Measurements from ENCODE around the gene NKTR. TPM values are rescaled to one million over a fixed set of nuclear protein-coding genes. Genes with fewer than 3 reads are reported as not detected.
A peak's percentile ranks its signal among the peaks of the same experiment; 100 is the strongest.
"Not testable (repeated sequence)": the region's sequence is repeated elsewhere in the genome, so short reads cannot be mapped to it uniquely, and the experiment has no call there.

The NKTR gene
- total RNA-seq (2021) (44.8 and 53.1 TPM in 2 replicates), Bru-seq, nascent RNA (percentile 91 among the genes with signal in this experiment), BruChase-seq, experiment 1, labeled RNA remaining after a 2-hour chase (percentile 98 among the genes with signal in this experiment), BruChase-seq, experiment 2, labeled RNA remaining after a 6-hour chase (percentile 92 among the genes with signal in this experiment)
- long read RNA-seq, full-length matches to known transcripts = 4 of 11 reads
- long read RNA-seq, partial matches to known transcripts = 3 of 11 reads
- long read RNA-seq, other reads (novel, unspliced or antisense) = 4 of 11 reads

- Histone ChIP-seq H3K27ac (ENCODE audit: low read depth, low read length, poor library complexity, severe bottlenecking) (peak within 1 kb of the TSS; percentile 87), H3K36me3 (ENCODE audit: insufficient read depth, low read length, poor library complexity, severe bottlenecking) (no peaks in the 10 kb centered on the region), H3K27me3 (replicated peaks; ENCODE audit: insufficient read depth, low read depth, low read length, poor library complexity) (no peaks in the 10 kb centered on the region), H3K9me3 (ENCODE audit: low read depth, low read length, poor library complexity, severe bottlenecking) (no peaks in the 10 kb centered on the region), H3K4me3 (ENCODE audit: low read depth, low read length, poor library complexity, severe bottlenecking) (peak within 1 kb of the TSS; percentile 74), H3K4me1 (ENCODE audit: insufficient read depth, low read length, poor library complexity, severe bottlenecking) (no peaks in the 10 kb centered on the region)
- CTCF ChIA-PET = no interaction called here
- BruUV-seq (replicated peaks) = no TSS peak
- TF ChIP-seq, protein P1, sequence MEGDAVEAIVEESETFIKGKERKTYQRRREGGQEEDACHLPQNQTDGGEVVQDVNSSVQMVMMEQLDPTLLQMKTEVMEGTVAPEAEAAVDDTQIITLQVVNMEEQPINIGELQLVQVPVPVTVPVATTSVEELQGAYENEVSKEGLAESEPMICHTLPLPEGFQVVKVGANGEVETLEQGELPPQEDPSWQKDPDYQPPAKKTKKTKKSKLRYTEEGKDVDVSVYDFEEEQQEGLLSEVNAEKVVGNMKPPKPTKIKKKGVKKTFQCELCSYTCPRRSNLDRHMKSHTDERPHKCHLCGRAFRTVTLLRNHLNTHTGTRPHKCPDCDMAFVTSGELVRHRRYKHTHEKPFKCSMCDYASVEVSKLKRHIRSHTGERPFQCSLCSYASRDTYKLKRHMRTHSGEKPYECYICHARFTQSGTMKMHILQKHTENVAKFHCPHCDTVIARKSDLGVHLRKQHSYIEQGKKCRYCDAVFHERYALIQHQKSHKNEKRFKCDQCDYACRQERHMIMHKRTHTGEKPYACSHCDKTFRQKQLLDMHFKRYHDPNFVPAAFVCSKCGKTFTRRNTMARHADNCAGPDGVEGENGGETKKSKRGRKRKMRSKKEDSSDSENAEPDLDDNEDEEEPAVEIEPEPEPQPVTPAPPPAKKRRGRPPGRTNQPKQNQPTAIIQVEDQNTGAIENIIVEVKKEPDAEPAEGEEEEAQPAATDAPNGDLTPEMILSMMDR (conservative IDR thresholded peaks at IDR 0.05; ENCODE audit: low read depth, low read length) = no peak
- TF ChIP-seq EZH2 (IDR thresholded peaks at IDR 0.05; ENCODE audit: borderline replicate concordance, low read depth, low read length, poor library complexity, severe bottlenecking) = no peak
- peak; percentile 94 for DNase-seq (ENCODE audit: low spot score)
- POLR2A ChIA-PET (ENCODE audit: low non-redundant PET) = no interaction called here
- intact Hi-C loops (cut with micrococcal nuclease; ENCODE audit: unreplicated experiment) = no loop called here
These were observed at the start of gene NKTR for GRCh38 chr3:42600111-42600957. Gene NKTR, plus strand, starts transcription at chr3:42600686. Its CDS starts 321 bp downstream, at chr3:42601007.

DNA sequence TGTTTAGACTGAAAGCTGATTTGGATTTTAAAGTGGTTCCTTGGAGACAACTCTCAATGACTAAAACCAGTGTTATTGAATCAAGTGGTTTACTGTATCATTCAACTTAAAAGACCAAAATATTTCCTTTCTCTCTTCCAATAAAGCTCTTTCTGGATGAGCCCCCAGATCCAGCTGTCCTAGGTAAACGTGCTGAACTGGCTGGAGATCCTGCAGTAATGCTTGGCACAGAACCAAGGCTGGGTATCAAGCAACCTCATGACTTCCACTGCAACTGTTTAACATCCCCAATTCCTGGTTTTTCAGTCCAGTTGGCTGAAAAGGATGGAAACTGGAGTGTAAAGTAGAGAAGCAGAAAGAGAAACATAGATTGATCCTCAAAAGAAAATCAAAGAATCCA is 47.7 kb upstream of the NKTR start:
- H3K27ac ChIP-seq (ENCODE audit: low read depth, low read length, poor library complexity, severe bottlenecking) = no peak overlapping the region
- TF ChIP-seq, protein P1 (conservative IDR thresholded peaks at IDR 0.05; ENCODE audit: low read depth, low read length) = no peak
- no peak for TF ChIP-seq EZH2 (IDR thresholded peaks at IDR 0.05; ENCODE audit: borderline replicate concordance, low read depth, low read length, poor library complexity, severe bottlenecking)
- H3K36me3 ChIP-seq (ENCODE audit: insufficient read depth, low read length, poor library complexity, severe bottlenecking) = peaks cover 8% of the 10 kb centered on the region
- DNase-seq (ENCODE audit: low spot score) = no peak
- intact Hi-C loops (cut with micrococcal nuclease; ENCODE audit: unreplicated experiment) = no loop called here
- H3K9me3 ChIP-seq (ENCODE audit: low read depth, low read length, poor library complexity, severe bottlenecking) = no peaks in the 10 kb centered on the region
- ChIA-PET POLR2A (ENCODE audit: low non-redundant PET) (no interaction called here), CTCF (no interaction called here)
- H3K27me3 ChIP-seq (replicated peaks; ENCODE audit: insufficient read depth, low read depth, low read length, poor library complexity) = no peaks in the 10 kb centered on the region
- H3K4me1 ChIP-seq (ENCODE audit: insufficient read depth, low read length, poor library complexity, severe bottlenecking) = no peaks in the 10 kb centered on the region
- H3K4me3 ChIP-seq (ENCODE audit: low read depth, low read length, poor library complexity, severe bottlenecking) = no peak overlapping the region
- BruUV-seq (replicated peaks) = no TSS peak

DNA sequence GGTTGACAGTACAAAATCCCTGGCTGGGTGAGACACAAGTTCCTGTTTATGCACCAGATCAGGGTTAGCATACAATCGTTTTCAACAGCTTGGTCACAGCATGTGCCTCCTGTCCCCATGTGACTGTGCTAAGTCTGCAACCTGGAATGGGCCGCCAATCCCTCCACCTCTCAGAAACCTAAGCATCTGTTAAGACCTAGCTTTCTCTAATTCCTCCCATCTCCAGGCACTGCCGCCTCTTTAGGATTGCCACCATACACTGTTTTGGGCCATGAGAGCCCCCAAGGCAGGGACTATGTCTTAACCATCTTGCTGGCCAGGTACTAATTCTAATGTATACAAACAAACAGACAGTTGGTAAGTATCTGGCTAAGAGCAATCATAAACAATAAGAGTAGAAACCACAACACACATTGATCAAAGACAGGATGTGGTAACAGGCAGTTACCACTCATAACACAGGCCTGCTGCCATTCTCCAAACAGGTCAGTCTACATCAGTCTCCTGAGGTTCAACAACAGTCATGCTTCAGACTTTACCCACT is 44.3 kb upstream of the NKTR start:
- no peaks in the 10 kb centered on the region for H3K27me3 ChIP-seq (replicated peaks; ENCODE audit: insufficient read depth, low read depth, low read length, poor library complexity)
- BruUV-seq (replicated peaks) = no TSS peak
- no peak for DNase-seq (ENCODE audit: low spot score)
- H3K4me3 ChIP-seq (ENCODE audit: low read depth, low read length, poor library complexity, severe bottlenecking) = no peak overlapping the region
- H3K27ac ChIP-seq (ENCODE audit: low read depth, low read length, poor library complexity, severe bottlenecking) = no peak overlapping the region
- peaks cover 8% of the 10 kb centered on the region for H3K36me3 ChIP-seq (ENCODE audit: insufficient read depth, low read length, poor library complexity, severe bottlenecking)
- intact Hi-C loops (cut with micrococcal nuclease; ENCODE audit: unreplicated experiment) = no loop called here
- TF ChIP-seq EZH2 (IDR thresholded peaks at IDR 0.05; ENCODE audit: borderline replicate concordance, low read depth, low read length, poor library complexity, severe bottlenecking) = no peak
- TF ChIP-seq, protein P1 (conservative IDR thresholded peaks at IDR 0.05; ENCODE audit: low read depth, low read length) = no peak
- H3K9me3 ChIP-seq (ENCODE audit: low read depth, low read length, poor library complexity, severe bottlenecking) = no peaks in the 10 kb centered on the region
- ChIA-PET CTCF (no interaction called here), POLR2A (ENCODE audit: low non-redundant PET) (no interaction called here)
- H3K4me1 ChIP-seq (ENCODE audit: insufficient read depth, low read length, poor library complexity, severe bottlenecking) = no peaks in the 10 kb centered on the region

GRCh38 chr3:42556817-42557216 is 43.7 kb upstream of the NKTR start:
- H3K36me3 ChIP-seq (ENCODE audit: insufficient read depth, low read length, poor library complexity, severe bottlenecking); BruUV-seq (replicated peaks): not testable (repeated sequence)

More at GRCh38 chr3:42556817-42557216, 43.7 kb upstream of the NKTR start:
- H3K9me3 ChIP-seq (ENCODE audit: low read depth, low read length, poor library complexity, severe bottlenecking); H3K4me3 ChIP-seq (ENCODE audit: low read depth, low read length, poor library complexity, severe bottlenecking); H3K27ac ChIP-seq (ENCODE audit: low read depth, low read length, poor library complexity, severe bottlenecking); DNase-seq (ENCODE audit: low spot score); H3K4me1 ChIP-seq (ENCODE audit: insufficient read depth, low read length, poor library complexity, severe bottlenecking); H3K27me3 ChIP-seq (replicated peaks; ENCODE audit: insufficient read depth, low read depth, low read length, poor library complexity); intact Hi-C loops (cut with micrococcal nuclease; ENCODE audit: unreplicated experiment); POLR2A ChIA-PET (ENCODE audit: low non-redundant PET); CTCF ChIA-PET: not testable (repeated sequence)

Data from A673 (cell line).